ENCODE results near the gene ZBTB11. TPM values are rescaled to one million over a fixed set of nuclear protein-coding genes. Genes with fewer than 3 reads are reported as not detected.
"Not testable (repeated sequence)": the region's sequence is repeated elsewhere in the genome, so short reads cannot be mapped to it uniquely, and the experiment has no call there.

ZBTB11 gene
- total RNA-seq, 1 donor from 2014 or later = 15.7 TPM

GRCh38 chr3:101615525-101615924 lies 61.4 kb downstream of the ZBTB11 start:
- Mint-ChIP-seq H3K27me3 (ENCODE audit: unreplicated experiment) (no peaks in the 10 kb centered on the region), H3K36me3 (ENCODE audit: unreplicated experiment) (no peaks in the 10 kb centered on the region), H3K4me1 (ENCODE audit: low read depth, unreplicated experiment) (no peaks in the 10 kb centered on the region), H3K4me3 (ENCODE audit: unreplicated experiment) (no peak overlapping the region), H3K27ac (ENCODE audit: unreplicated experiment) (no peak overlapping the region), H3K9me3 (ENCODE audit: unreplicated experiment) (peaks cover 2% of the 10 kb centered on the region)
- TF ChIP-seq CTCF (IDR thresholded peaks at IDR 0.05; ENCODE audit: partially characterized antibody, unreplicated experiment) = no peak
- DNase-seq = no peak

- not testable (repeated sequence) for DNase-seq; H3K9me3 Mint-ChIP-seq (ENCODE audit: unreplicated experiment); H3K27ac Mint-ChIP-seq (ENCODE audit: unreplicated experiment); H3K36me3 Mint-ChIP-seq (ENCODE audit: unreplicated experiment); H3K4me3 Mint-ChIP-seq (ENCODE audit: unreplicated experiment); H3K4me1 Mint-ChIP-seq (ENCODE audit: low read depth, unreplicated experiment); H3K27me3 Mint-ChIP-seq (ENCODE audit: unreplicated experiment)
Measured at GRCh38 chr3:101613014-101613413, 63.9 kb downstream of the ZBTB11 start.

- no peak for DNase-seq
Measured at GRCh38 chr3:101611023-101611422, 65.9 kb downstream of the ZBTB11 start.

GRCh38 chr3:101605398-101605797 lies 71.5 kb downstream of the ZBTB11 start:
- not testable (repeated sequence) for H3K4me3 Mint-ChIP-seq (ENCODE audit: unreplicated experiment); H3K36me3 Mint-ChIP-seq (ENCODE audit: unreplicated experiment); H3K27ac Mint-ChIP-seq (ENCODE audit: unreplicated experiment)

More at GRCh38 chr3:101611023-101611422, 65.9 kb downstream of the ZBTB11 start:
- H3K27ac Mint-ChIP-seq (ENCODE audit: unreplicated experiment) = no peak overlapping the region
- no peak overlapping the region for H3K4me3 Mint-ChIP-seq (ENCODE audit: unreplicated experiment)
- H3K27me3 Mint-ChIP-seq (ENCODE audit: unreplicated experiment) = no peaks in the 10 kb centered on the region
- no peaks in the 10 kb centered on the region for H3K9me3 Mint-ChIP-seq (ENCODE audit: unreplicated experiment)
- no peak for TF ChIP-seq CTCF (IDR thresholded peaks at IDR 0.05; ENCODE audit: partially characterized antibody, unreplicated experiment)
- no peaks in the 10 kb centered on the region for H3K36me3 Mint-ChIP-seq (ENCODE audit: unreplicated experiment)
- H3K4me1 Mint-ChIP-seq (ENCODE audit: low read depth, unreplicated experiment) = no peaks in the 10 kb centered on the region

GRCh38 chr3:101603184-101603583 lies 73.7 kb downstream of the ZBTB11 start:
- H3K36me3 Mint-ChIP-seq (ENCODE audit: unreplicated experiment) = no peaks in the 10 kb centered on the region
- DNase-seq = no peak
- no peak overlapping the region for H3K27ac Mint-ChIP-seq (ENCODE audit: unreplicated experiment)
- peaks cover 4% of the 10 kb centered on the region for H3K9me3 Mint-ChIP-seq (ENCODE audit: unreplicated experiment)
- TF ChIP-seq CTCF (IDR thresholded peaks at IDR 0.05; ENCODE audit: partially characterized antibody, unreplicated experiment) = no peak
- H3K27me3 Mint-ChIP-seq (ENCODE audit: unreplicated experiment) = peaks cover 1% of the 10 kb centered on the region
- H3K4me1 Mint-ChIP-seq (ENCODE audit: low read depth, unreplicated experiment) = no peaks in the 10 kb centered on the region
- H3K4me3 Mint-ChIP-seq (ENCODE audit: unreplicated experiment) = no peak overlapping the region

More at GRCh38 chr3:101605398-101605797, 71.5 kb downstream of the ZBTB11 start:
- H3K4me1 Mint-ChIP-seq (ENCODE audit: low read depth, unreplicated experiment); H3K9me3 Mint-ChIP-seq (ENCODE audit: unreplicated experiment); DNase-seq; H3K27me3 Mint-ChIP-seq (ENCODE audit: unreplicated experiment): not testable (repeated sequence)

- Mint-ChIP-seq H3K4me1 (ENCODE audit: low read depth, unreplicated experiment) (peaks cover 3% of the 10 kb centered on the region), H3K36me3 (ENCODE audit: unreplicated experiment) (no peaks in the 10 kb centered on the region), H3K27ac (ENCODE audit: unreplicated experiment) (no peak overlapping the region), H3K9me3 (ENCODE audit: unreplicated experiment) (peaks cover 4% of the 10 kb centered on the region), H3K4me3 (ENCODE audit: unreplicated experiment) (no peak overlapping the region), H3K27me3 (ENCODE audit: unreplicated experiment) (peaks cover 1% of the 10 kb centered on the region)
- DNase-seq = no peak
- no peak for TF ChIP-seq CTCF (IDR thresholded peaks at IDR 0.05; ENCODE audit: partially characterized antibody, unreplicated experiment)
Measured at GRCh38 chr3:101602731-101603130, 74.2 kb downstream of the ZBTB11 start.

Other genes starting within 250 kb of the ZBTB11 start
- gene SENP7, start 163.9 kb downstream of the ZBTB11 start, total RNA-seq (ENCODE audit: unreplicated experiment) = 112 TPM
- 23.5 TPM for gene TRMT10C, start 115.3 kb downstream of the ZBTB11 start, total RNA-seq (ENCODE audit: unreplicated experiment)
- gene PCNP, start 103.0 kb downstream of the ZBTB11 start, total RNA-seq (ENCODE audit: unreplicated experiment) = 131 TPM
- gene RPL24, start 9.6 kb upstream of the ZBTB11 start, total RNA-seq (ENCODE audit: unreplicated experiment) = 864 TPM
- 25.1 TPM for gene CEP97, start 47.5 kb upstream of the ZBTB11 start, total RNA-seq (ENCODE audit: unreplicated experiment)
- gene NXPE3, start 102.1 kb upstream of the ZBTB11 start, total RNA-seq (ENCODE audit: unreplicated experiment) = 29.1 TPM
- gene NFKBIZ, start 172.4 kb upstream of the ZBTB11 start, total RNA-seq (ENCODE audit: unreplicated experiment) = 8.9 TPM

All from glutamatergic neuron (in vitro differentiated cells).